HCT116 (cell line): Measurements from ENCODE around the gene HPCAL4. TPM values are rescaled to one million over a fixed set of nuclear protein-coding genes. Genes with fewer than 3 reads are reported as not detected.

ENCODE experiments used
- ATAC-seq: fragments of 200-7000 bp; cut with Tn5 transposase; 2 replicates; pipeline ENCODE4 v1.9.1; 2020; ENCODE audit warnings: mild to moderate bottlenecking, moderate library complexity
- BruUV-seq: library from RNA; stranded (reverse); fragments of 400-500 nt; replicated peaks from 2 replicates; lab custom pipeline; 2021; lab: Mats Ljungman, UMichigan
- CTCF ChIA-PET: fragments of 300-600 bp; sonication (Branson Sonifier 250); formaldehyde crosslinking; loops from one replicate; lab custom pipeline; 2021; ENCODE audit warnings: antibody characterized with exemption; lab: Charles Lee
- POLR2A ChIA-PET: fragments of 300-600, 350-600 bp; sonication (Branson Sonifier 250); formaldehyde crosslinking; loops from one replicate; lab custom pipeline; 2021; ENCODE audit warnings: antibody characterized with exemption; lab: Charles Lee
- RAD21 ChIA-PET, 2 experiments: fragments of 300-600 bp; sonication (Branson Sonifier 250); formaldehyde crosslinking; loops; one replicate each; lab custom pipeline; 2023; ENCODE audit warnings: low total read pairs in 2 of 2; ENCODE audit not compliant: uncharacterized antibody in 2 of 2, unreplicated experiment in 2 of 2, low non-redundant PET in 1 of 2; lab: Charles Lee
- DNase-seq: peaks from one replicate; pipeline ENCODE4 v3.0.0-alpha.2; 2010; ENCODE audit warnings: low read depth, low spot score
- H2AFZ ChIP-seq: fragments of 200-600 bp; shearing (Covaris generic), sonication (generic); 2 replicates; pipeline ENCODE4 v1.6.1; 2017; ENCODE audit warnings: low read depth, mixed run types, mixed read lengths, antibody characterized with exemption, low read length; ENCODE audit not compliant: poor library complexity, severe bottlenecking
- H3K27ac ChIP-seq: 2 replicates; pipeline ENCODE4 v1.5.1; 2012; ENCODE audit warnings: low read depth, low read length
- H3K27me3 ChIP-seq: fragments of 200-600 bp; sonication (generic); 2 replicates; pipeline ENCODE4 v1.6.1; 2016; ENCODE audit warnings: mixed run types, low read length, mixed read lengths; ENCODE audit not compliant: insufficient read depth
- H3K36me3 ChIP-seq, 2 experiments: fragments of 200-500 bp in 1 of 2; fragments of 200-600 bp in 1 of 2; sonication (Bioruptor generic) in 1 of 2; sonication (generic) in 1 of 2; 2 replicates each; pipeline versions ENCODE4 v1.5.1 to v1.6.1; 2014 to 2016; ENCODE audit warnings: low read length in 2 of 2, inconsistent platforms in 1 of 2, mixed read lengths in 1 of 2, mixed run types in 1 of 2; ENCODE audit not compliant: insufficient read depth in 2 of 2, control insufficient read depth in 1 of 2
- H3K4me1 ChIP-seq, 2 experiments: fragments of 200-600 bp in 1 of 2; sonication (generic) in 1 of 2; 2 replicates each; pipeline versions ENCODE4 v1.5.1 to v1.6.1; 2012 to 2017; ENCODE audit warnings: low read length in 2 of 2, inconsistent platforms in 1 of 2, mild to moderate bottlenecking in 1 of 2, mixed read lengths in 1 of 2, mixed run types in 1 of 2, moderate library complexity in 1 of 2; ENCODE audit not compliant: insufficient read depth in 2 of 2, control insufficient read depth in 1 of 2
- H3K4me2 ChIP-seq: fragments of 200-600 bp; sonication (generic); 2 replicates; pipeline ENCODE4 v1.6.1; 2017; ENCODE audit warnings: mixed run types, low read length, mixed read lengths
- H3K4me3 ChIP-seq, 2 experiments: fragments of 200-600 bp in 1 of 2; sonication (generic) in 1 of 2; replicated peaks in 1 of 2; 2 replicates each; pipeline ENCODE4 v1.5.1; 2011 to 2016; ENCODE audit warnings: low read length in 2 of 2, control low read depth in 1 of 2, low read depth in 1 of 2, mild to moderate bottlenecking in 1 of 2, mixed read lengths in 1 of 2, mixed run types in 1 of 2
- H3K79me2 ChIP-seq: fragments of 200-600 bp; sonication (generic); 2 replicates; pipeline ENCODE4 v1.6.1; 2017; ENCODE audit warnings: mild to moderate bottlenecking, mixed run types, low read length, moderate library complexity, mixed read lengths; ENCODE audit not compliant: insufficient read depth
- H3K9ac ChIP-seq: fragments of 200-600 bp; sonication (generic); 2 replicates; pipeline ENCODE4 v1.6.1; 2016; ENCODE audit warnings: low read length, mixed read lengths
- H3K9me2 ChIP-seq: fragments of 200-600 bp; sonication (generic), shearing (Covaris generic); 2 replicates; pipeline ENCODE4 v1.6.1; 2017; ENCODE audit warnings: mixed run types, mild to moderate bottlenecking, moderate library complexity; ENCODE audit not compliant: insufficient read depth
- H3K9me3 ChIP-seq, 2 experiments: fragments of 200-500 bp in 1 of 2; fragments of 200-600 bp in 1 of 2; sonication (Bioruptor generic) in 1 of 2; sonication (generic) in 1 of 2; 2 replicates each; pipeline ENCODE4 v1.6.1; 2014 to 2017; ENCODE audit warnings: low read length in 2 of 2, mixed read lengths in 2 of 2, inconsistent platforms in 1 of 2, low read depth in 1 of 2, mild to moderate bottlenecking in 1 of 2, mixed run types in 1 of 2, moderate library complexity in 1 of 2; ENCODE audit not compliant: control insufficient read depth in 1 of 2, insufficient read depth in 1 of 2
- H4K20me1 ChIP-seq: fragments of 200-600 bp; sonication (generic), shearing (Covaris generic); 2 replicates; pipeline ENCODE4 v1.6.1; 2017; ENCODE audit warnings: mixed run types, mild to moderate bottlenecking, moderate library complexity; ENCODE audit not compliant: insufficient read depth
- CEBPB ChIP-seq: IDR thresholded peaks from 2 replicates; pipeline ENCODE4 v1.6.1; 2012; ENCODE audit warnings: low read depth
- CTCF ChIP-seq, 3 experiments: fragments of 200-600 bp in 1 of 3; sonication (generic) in 1 of 3; IDR thresholded peaks in 2 of 3; conservative IDR thresholded peaks in 1 of 3; 2 replicates each; pipeline ENCODE4 v1.5.1; 2012 to 2017; ENCODE audit warnings: low read depth in 2 of 3, low read length in 2 of 3, antibody characterized with exemption in 1 of 3, borderline replicate concordance in 1 of 3, control low read depth in 1 of 3, mild to moderate bottlenecking in 1 of 3, mixed read lengths in 1 of 3, mixed run types in 1 of 3, moderate library complexity in 1 of 3; ENCODE audit not compliant: insufficient read depth in 1 of 3
- EZH2 ChIP-seq: fragments of 200-600 bp; sonication (generic); IDR thresholded peaks from 2 replicates; pipeline ENCODE4 v1.6.1; 2017; ENCODE audit warnings: antibody characterized with exemption, mixed run types
- EZH2phosphoT487 ChIP-seq: fragments of 200-600 bp; IDR thresholded peaks from 2 replicates; pipeline ENCODE4 v1.6.1; 2018; ENCODE audit warnings: antibody characterized with exemption, borderline replicate concordance
- POLR2AphosphoS5 ChIP-seq: IDR thresholded peaks from 2 replicates; pipeline ENCODE4 v1.6.1; 2011; ENCODE audit warnings: mild to moderate bottlenecking, low read depth, low read length, moderate library complexity
- SIN3A ChIP-seq: IDR thresholded peaks from 2 replicates; pipeline ENCODE4 v1.6.1; 2012; ENCODE audit warnings: low read depth
- SP1 ChIP-seq: IDR thresholded peaks from 2 replicates; pipeline ENCODE4 v1.6.1; 2012; ENCODE audit warnings: low read depth
- ZFX ChIP-seq: fragments of 450-650 bp; IDR thresholded peaks from 2 replicates; pipeline ENCODE4 v1.6.1; 2017
- intact Hi-C: fragments of 100-400 bp; cut with micrococcal nuclease; formaldehyde crosslinking; loops from 2 replicates; pipeline ENCODE4 v1.10.0; 2022
- total RNA-seq: library from RNA; stranded (reverse); gene quantifications from one replicate; pipeline ENCODE4 v1.2.1, GENCODE V29; 2021; ENCODE audit not compliant: unreplicated experiment

Gene HPCAL4
- total RNA-seq, 1 experiment from 2014 or later: 5.2 TPM

- TF ChIP-seq POLR2AphosphoS5 (no peak), SP1 (no peak), CEBPB (no peak), EZH2 (no peak), SIN3A (no peak), EZH2phosphoT487 (no peak), ZFX (no peak), CTCF (IDR thresholded peaks at IDR 0.05 in 2 of 3, conservative IDR thresholded peaks at IDR 0.05 in 1 of 3; ENCODE audit: borderline replicate concordance in 1 of 3, insufficient read depth in 1 of 3, low read depth in 2 of 3, low read length in 2 of 3) (no peak)
- Histone ChIP-seq H2AFZ (no peak overlapping the region), H3K9me2 (no peaks in the 10 kb centered on the region), H4K20me1 (no peaks in the 10 kb centered on the region), H3K9ac (no peak overlapping the region), H3K27me3 (no peaks in the 10 kb centered on the region), H3K36me3 (no peaks in the 10 kb centered on the region), H3K27ac (no peak overlapping the region), H3K79me2 (no peaks in the 10 kb centered on the region), H3K4me1 (no peaks in the 10 kb centered on the region), H3K4me2 (no peak overlapping the region), H3K4me3 (no peak overlapping the region), H3K9me3 (no peaks in the 10 kb centered on the region)
- CTCF ChIA-PET: interaction anchor here (0.7 to 3.6 kb wide), 3 partner anchors 10 to 40 kb away, joined by 3 to 28 read pairs (median 10); no protein-coding TSS in a partner anchor
- ATAC-seq: no peak
- RAD21 ChIA-PET: no interaction called here
- no TSS peak for BruUV-seq
- DNase-seq: no peak
- POLR2A ChIA-PET: no interaction called here
- intact Hi-C loops: no loop called here
These were observed 44.8 kb downstream of the HPCAL4 start for GRCh38 chr1:39646232-39647081.
